ENCODE data around the gene EMC6.

DNA sequence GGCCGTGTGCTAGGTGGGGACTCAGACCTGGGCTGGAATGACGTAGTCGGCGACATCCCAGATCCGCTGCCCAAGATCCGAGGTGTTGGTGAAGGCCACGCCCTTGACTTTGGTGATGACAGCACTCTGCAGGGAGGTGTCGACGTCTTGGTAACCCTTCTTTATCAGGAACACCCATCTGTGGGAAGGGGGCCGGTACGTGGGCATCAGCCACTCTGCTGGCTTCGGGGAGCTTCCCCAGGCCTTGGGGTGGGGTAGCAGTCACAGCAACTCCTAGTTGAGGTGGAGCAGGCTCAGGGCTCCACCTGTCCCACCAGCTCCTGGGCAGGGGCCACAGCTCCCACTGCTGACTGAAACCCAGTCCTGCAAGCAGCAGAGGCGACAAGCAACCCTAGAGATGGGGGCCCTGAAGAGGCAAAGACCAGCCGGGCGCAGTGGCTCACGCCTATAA, 23.0 kb downstream of the EMC6 start:
- TF ChIP-seq POLR2A (IDR thresholded peaks at IDR 0.05) (no peak), CTCF (IDR thresholded peaks at IDR 0.05) (no peak)
